Stomach (tissue), 9 donors: Measurements from ENCODE around the gene LUM. TPM values are rescaled to one million over a fixed set of nuclear protein-coding genes. Genes with fewer than 3 reads are reported as not detected.
"Not testable (repeated sequence)": the region's sequence is repeated elsewhere in the genome, so short reads cannot be mapped to it uniquely, and the experiment has no call there.

Experiments used
- DNase-seq, 2 donors: peaks; one replicate each; pipeline versions ENCODE4 v3.0.0 to v3.0.0-alpha.2; 2013 to 2019
- H3K27ac ChIP-seq, 5 donors: fragments of 200-600 bp in 4 of 5; sonication (generic) in 4 of 5; one replicate each; pipeline ENCODE4 v1.5.1; 2013 to 2019; ENCODE audit warnings: mild to moderate bottlenecking in 1 of 5, moderate library complexity in 1 of 5
- H3K27me3 ChIP-seq, 3 donors: fragments of 200-600 bp; sonication (generic); one replicate each; pipeline ENCODE4 v1.5.1; 2017 to 2019; ENCODE audit warnings: mixed run types in 1 of 3
- H3K36me3 ChIP-seq, 4 donors: fragments of 200-600 bp; sonication (generic); 1 replicate in 3 of 4; 2 replicates in 1 of 4; pipeline ENCODE4 v1.5.1; 2016 to 2019
- H3K4me1 ChIP-seq, 4 donors: fragments of 200-600 bp; sonication (generic); one replicate each; pipeline ENCODE4 v1.5.1; 2016 to 2019
- H3K4me3 ChIP-seq, 4 donors: fragments of 200-600 bp; sonication (generic) in 3 of 4; one replicate each; pipeline ENCODE4 v1.5.1; 2016 to 2019; ENCODE audit warnings: mild to moderate bottlenecking in 1 of 4
- H3K9me3 ChIP-seq, 4 donors: fragments of 200-600 bp; sonication (generic); one replicate each; pipeline ENCODE4 v1.5.1; 2016 to 2019
- EP300 ChIP-seq: sonication (generic); formaldehyde crosslinking; IDR thresholded peaks from one replicate; pipeline ENCODE4 v1.6.1; 2017; ENCODE audit warnings: antibody characterized with exemption
- POLR2A ChIP-seq, 4 donors: fragments of 450-650 bp; IDR thresholded peaks; one replicate each; pipeline ENCODE4 v1.6.1; 2016; ENCODE audit warnings: antibody characterized with exemption in 4 of 4, control low read depth in 2 of 4, mild to moderate bottlenecking in 1 of 4, moderate library complexity in 1 of 4
- POLR2AphosphoS5 ChIP-seq, 3 donors: sonication (generic); formaldehyde crosslinking; IDR thresholded peaks; one replicate each; pipeline ENCODE4 v1.6.1; 2016; ENCODE audit warnings: antibody characterized with exemption in 3 of 3
- WGBS, 5 donors: extraction: QIAGEN DNeasy Blood & Tissue Kit in 3 of 5; methylation state at CpG; one replicate each; pipeline versions ENCODE4 v1.1.5 to v1.1.7; 2013 to 2018; 5-methylcytosine and 5-hydroxymethylcytosine counted together
- intact Hi-C: fragments of 100-400 bp; cut with DNase I; formaldehyde crosslinking; loops from one replicate; pipeline ENCODE4 v1.15.1; 2023; ENCODE audit warnings: low total_unique reads
- polyA plus RNA-seq, 3 donors: library from polyadenylated mRNA; stranded (reverse); fragments of 200-250 nt; gene quantifications; one replicate each; pipeline ENCODE4 v1.2.3, GENCODE V29; 2013
- total RNA-seq, 5 donors: library from RNA; depleted of rRNA; stranded (reverse); fragments of >200 nt; gene quantifications; one replicate each; pipeline versions ENCODE4 v1.1.0 to v1.2.3, GENCODE V29; 2014 to 2016
- TF ChIP-seq, protein P1 (sequence below), 7 experiments: fragments of 450-650 bp in 4 of 7; fragments of 200-600 bp in 3 of 7; sonication (generic) in 3 of 7; IDR thresholded peaks; one replicate each; pipeline ENCODE4 v1.5.1; 2016 to 2019; ENCODE audit warnings: antibody characterized with exemption in 7 of 7, control low read depth in 2 of 7, mild to moderate bottlenecking in 1 of 7
- donor health status: healthy with polysubstance abuse.
- donor health status: Bipolar disorder and iron deficiency.
- donor health status: healthy.

The LUM gene
- total and polyA plus RNA-seq, 8 donors: 6.9 to 486 (median 28.7) TPM

DNA sequence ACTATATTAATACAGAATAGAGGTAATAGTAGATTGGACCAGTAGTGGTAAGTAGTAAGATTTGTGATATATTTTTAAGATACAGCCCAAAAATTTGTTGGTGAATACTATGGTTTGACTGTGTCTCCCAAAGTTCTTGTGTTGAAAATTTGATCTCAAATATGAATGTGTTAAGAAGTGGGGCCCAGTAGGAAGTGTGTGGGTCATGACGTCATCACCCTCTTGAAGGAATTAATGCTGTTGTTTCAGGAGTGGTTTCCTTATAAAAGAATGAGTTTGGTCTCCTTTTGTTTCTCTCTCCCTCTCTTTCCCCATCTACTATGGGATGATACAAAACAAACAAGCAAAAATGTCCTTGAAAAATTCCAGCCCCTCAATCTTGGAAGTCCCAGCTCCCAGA lies 16.3 kb downstream of the LUM start:
- intact Hi-C loops: no loop called here
- Histone ChIP-seq H3K27me3 (no peaks in the 10 kb centered on the region), H3K4me3 (no peak overlapping the region), H3K9me3 (peaks cover 0 to 6% (median 3%) of the 10 kb centered on the region in 4 donors), H3K27ac (no peak overlapping the region), H3K36me3 (no peaks in the 10 kb centered on the region), H3K4me1 (peaks cover 0 to 6% (median 0%) of the 10 kb centered on the region in 4 donors)
- 86 to 100% (median 97%) methylated on average over 1 of the region's 1 CpG for WGBS, 5 donors
- DNase-seq: no peak
- TF ChIP-seq POLR2A (IDR thresholded peaks at IDR 0.05) (no peak), EP300 (no peak), POLR2AphosphoS5 (IDR thresholded peaks at IDR 0.05) (no peak)
- TF ChIP-seq, protein P1, sequence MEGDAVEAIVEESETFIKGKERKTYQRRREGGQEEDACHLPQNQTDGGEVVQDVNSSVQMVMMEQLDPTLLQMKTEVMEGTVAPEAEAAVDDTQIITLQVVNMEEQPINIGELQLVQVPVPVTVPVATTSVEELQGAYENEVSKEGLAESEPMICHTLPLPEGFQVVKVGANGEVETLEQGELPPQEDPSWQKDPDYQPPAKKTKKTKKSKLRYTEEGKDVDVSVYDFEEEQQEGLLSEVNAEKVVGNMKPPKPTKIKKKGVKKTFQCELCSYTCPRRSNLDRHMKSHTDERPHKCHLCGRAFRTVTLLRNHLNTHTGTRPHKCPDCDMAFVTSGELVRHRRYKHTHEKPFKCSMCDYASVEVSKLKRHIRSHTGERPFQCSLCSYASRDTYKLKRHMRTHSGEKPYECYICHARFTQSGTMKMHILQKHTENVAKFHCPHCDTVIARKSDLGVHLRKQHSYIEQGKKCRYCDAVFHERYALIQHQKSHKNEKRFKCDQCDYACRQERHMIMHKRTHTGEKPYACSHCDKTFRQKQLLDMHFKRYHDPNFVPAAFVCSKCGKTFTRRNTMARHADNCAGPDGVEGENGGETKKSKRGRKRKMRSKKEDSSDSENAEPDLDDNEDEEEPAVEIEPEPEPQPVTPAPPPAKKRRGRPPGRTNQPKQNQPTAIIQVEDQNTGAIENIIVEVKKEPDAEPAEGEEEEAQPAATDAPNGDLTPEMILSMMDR (IDR thresholded peaks at IDR 0.05): no peak

DNA sequence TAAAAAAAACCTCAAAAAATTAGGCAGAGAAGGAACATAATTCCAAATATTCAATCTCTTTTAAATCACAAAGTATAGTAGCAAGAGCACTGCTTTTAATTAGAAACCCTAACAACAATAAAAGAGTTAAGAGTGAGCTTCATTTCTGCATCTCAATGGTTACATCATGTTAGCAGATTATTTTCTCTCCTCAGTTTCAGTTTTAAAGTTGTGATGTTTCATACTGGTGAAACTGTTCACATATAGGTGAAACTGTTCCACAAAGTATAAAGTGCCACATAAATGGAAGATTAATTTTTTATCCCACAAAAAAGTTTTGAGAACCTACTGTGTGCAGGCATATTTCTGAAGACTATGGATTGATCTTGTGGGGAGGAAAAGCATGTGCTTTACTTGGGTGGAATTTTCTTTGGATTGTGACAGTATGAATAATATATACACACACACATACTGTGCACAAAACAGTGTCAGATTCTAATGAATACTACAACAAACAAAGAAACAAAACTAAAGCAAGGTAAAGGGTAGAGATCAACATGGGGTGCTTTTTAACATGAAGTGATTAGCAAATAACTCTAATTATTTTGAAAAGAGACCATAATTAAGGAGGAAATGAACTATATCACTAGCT lies 17.1 kb downstream of the LUM start:
- TF ChIP-seq EP300 (no peak), POLR2AphosphoS5 (IDR thresholded peaks at IDR 0.05) (no peak), POLR2A (IDR thresholded peaks at IDR 0.05) (no peak)
- TF ChIP-seq, protein P1 (IDR thresholded peaks at IDR 0.05): no peak
- intact Hi-C loops: no loop called here
- peaks cover 0 to 13% (median 5%) of the 10 kb centered on the region in 4 donors for H3K9me3 ChIP-seq
- no peak for DNase-seq
- H3K27me3 ChIP-seq: no peaks in the 10 kb centered on the region
- H3K4me1 ChIP-seq: peaks cover 0 to 4% (median 0%) of the 10 kb centered on the region in 4 donors
- H3K4me3 ChIP-seq: no peak overlapping the region
- H3K36me3 ChIP-seq: no peaks in the 10 kb centered on the region
- no peak overlapping the region for H3K27ac ChIP-seq

DNA sequence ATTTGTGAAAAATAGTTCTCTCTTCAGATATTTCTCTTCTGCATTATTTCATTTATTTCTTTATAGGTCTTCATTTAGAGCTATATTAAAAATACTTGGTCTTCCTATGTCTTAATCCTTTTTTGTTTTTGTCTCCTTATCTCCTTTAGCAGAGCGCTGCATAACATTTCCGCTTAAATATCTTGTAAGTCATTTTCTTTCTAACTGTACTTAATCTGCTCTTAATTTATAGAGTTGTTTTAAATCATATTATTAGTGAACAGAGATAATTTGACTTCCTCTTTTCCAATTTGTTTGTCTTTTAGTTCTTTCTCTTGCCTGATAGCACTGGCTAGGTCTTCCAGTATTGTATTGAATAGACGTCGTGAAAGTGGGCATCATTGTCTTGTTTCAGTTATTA lies 18.0 kb downstream of the LUM start:
- Histone ChIP-seq H3K9me3 (peaks cover 0 to 21% (median 10%) of the 10 kb centered on the region in 4 donors), H3K36me3 (no peaks in the 10 kb centered on the region), H3K27ac (no peak overlapping the region), H3K27me3 (no peaks in the 10 kb centered on the region), H3K4me3 (no peak overlapping the region), H3K4me1 (no peaks in the 10 kb centered on the region)
- no peak for DNase-seq
- TF ChIP-seq POLR2A (IDR thresholded peaks at IDR 0.05) (no peak), POLR2AphosphoS5 (IDR thresholded peaks at IDR 0.05) (no peak), EP300 (no peak)
- TF ChIP-seq, protein P1 (IDR thresholded peaks at IDR 0.05): no peak
- WGBS, 5 donors: 86 to 94% (median 89%) methylated on average over 4 of the region's 4 CpGs
- intact Hi-C loops: no loop called here

DNA sequence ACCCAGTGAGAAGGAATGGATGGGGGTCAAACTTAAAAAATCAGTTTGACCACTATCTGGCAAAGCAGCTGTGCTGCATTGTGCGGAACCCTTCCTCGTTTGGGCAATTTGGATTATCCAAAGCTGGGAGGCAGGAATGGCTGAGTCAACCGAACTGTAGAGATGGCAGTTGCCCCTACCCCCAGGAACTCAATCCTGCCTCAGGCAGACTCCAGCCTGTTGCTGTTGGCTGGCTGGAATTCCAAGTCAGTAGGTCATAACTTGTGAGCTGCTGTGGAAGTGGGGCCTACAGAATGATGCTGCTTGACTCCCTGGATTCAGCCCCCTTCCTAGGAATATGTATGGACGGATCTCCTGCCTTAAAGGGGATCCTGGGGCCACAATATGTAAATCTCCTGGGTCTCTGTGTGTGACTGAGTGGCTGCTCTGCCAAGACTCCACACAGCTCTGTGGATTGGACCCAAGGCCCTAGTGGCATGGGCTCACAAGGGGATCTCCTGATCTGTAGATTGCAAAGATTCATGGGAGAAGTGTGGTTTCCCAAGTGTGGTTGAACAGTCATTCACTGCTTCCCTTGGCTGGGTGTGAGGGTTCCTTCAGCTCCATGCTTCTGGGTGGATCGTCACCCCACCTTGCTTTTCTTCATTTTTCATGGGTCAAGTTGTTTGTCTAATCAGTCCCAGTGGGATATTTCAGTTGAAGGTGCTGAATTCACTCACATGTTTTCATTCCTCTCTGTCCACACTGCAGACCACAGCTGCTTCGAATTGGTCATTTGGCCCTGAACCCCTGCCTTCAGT lies 19.2 kb downstream of the LUM start:
- Histone ChIP-seq H3K4me3 (no peak overlapping the region), H3K9me3 (peaks cover 0 to 24% (median 10%) of the 10 kb centered on the region in 4 donors), H3K36me3 (no peaks in the 10 kb centered on the region), H3K27me3 (no peaks in the 10 kb centered on the region), H3K27ac (no peak overlapping the region), H3K4me1 (no peaks in the 10 kb centered on the region)
- WGBS, 5 donors: 71 to 89% (median 77%) methylated on average over 4 to 6 of the region's 6 CpGs
- intact Hi-C loops: no loop called here
- no peak for TF ChIP-seq POLR2A (IDR thresholded peaks at IDR 0.05)
- no peak for TF ChIP-seq EP300
- TF ChIP-seq, protein P1 (IDR thresholded peaks at IDR 0.05): no peak
- TF ChIP-seq POLR2AphosphoS5 (IDR thresholded peaks at IDR 0.05): no peak
- DNase-seq: no peak

DNA sequence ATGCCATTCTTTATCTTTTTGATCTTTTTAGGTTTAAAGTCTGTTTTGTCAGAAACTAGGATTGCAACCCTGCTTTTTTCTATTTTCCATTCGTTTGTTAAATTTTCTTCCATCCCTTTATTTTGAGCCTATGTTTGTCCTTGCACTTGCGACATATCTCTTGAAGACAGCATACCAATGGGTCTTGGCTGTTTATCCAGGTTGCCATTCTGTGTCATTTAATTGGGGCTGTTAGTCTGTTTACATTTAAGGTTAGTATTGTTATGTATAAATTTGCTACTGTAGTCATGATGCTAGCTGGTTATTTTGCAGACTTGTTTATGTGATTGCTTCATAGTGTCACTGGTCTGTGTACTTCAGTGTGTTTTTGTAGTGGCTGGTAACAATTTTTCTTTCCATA lies 21.3 kb downstream of the LUM start:
- WGBS, 5 donors: 84 to 91% (median 90%) methylated on average over 2 of the region's 2 CpGs
- H3K27me3 ChIP-seq, H3K4me1 ChIP-seq, H3K4me3 ChIP-seq, H3K27ac ChIP-seq, intact Hi-C loops, H3K36me3 ChIP-seq, DNase-seq: not testable (repeated sequence)
- H3K9me3 ChIP-seq: peaks cover 0 to 24% (median 10%) of the 10 kb centered on the region in 4 donors
